ENCODE data around the gene TMEM269.

DNA sequence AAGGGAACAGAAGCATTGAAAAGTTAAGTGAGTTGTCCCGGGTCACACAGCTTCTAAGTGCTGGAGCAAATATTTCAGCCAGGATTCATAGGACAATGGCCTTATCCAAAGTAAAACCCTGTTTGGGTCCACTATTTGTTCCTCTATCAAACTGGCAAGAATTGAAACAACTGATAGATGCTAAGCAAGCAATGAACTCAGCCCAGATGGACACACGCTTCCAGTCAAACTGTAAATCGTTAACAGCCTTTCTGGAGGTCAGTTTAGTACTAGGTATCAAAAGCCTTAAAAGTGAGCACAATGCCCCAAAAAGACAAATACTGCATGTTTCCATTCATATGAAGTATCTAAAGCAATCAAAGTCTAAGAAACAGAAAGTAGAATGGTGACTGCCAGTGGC lies 33.2 kb downstream of the TMEM269 start:
- TF ChIP-seq, protein P1, sequence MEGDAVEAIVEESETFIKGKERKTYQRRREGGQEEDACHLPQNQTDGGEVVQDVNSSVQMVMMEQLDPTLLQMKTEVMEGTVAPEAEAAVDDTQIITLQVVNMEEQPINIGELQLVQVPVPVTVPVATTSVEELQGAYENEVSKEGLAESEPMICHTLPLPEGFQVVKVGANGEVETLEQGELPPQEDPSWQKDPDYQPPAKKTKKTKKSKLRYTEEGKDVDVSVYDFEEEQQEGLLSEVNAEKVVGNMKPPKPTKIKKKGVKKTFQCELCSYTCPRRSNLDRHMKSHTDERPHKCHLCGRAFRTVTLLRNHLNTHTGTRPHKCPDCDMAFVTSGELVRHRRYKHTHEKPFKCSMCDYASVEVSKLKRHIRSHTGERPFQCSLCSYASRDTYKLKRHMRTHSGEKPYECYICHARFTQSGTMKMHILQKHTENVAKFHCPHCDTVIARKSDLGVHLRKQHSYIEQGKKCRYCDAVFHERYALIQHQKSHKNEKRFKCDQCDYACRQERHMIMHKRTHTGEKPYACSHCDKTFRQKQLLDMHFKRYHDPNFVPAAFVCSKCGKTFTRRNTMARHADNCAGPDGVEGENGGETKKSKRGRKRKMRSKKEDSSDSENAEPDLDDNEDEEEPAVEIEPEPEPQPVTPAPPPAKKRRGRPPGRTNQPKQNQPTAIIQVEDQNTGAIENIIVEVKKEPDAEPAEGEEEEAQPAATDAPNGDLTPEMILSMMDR (IDR thresholded peaks at IDR 0.05), result no peak
- no peak for TF ChIP-seq POLR2A (IDR thresholded peaks at IDR 0.05)

Measured in breast epithelium (tissue), 3 donors.